ENCODE results near the gene UNC5B. TPM values are rescaled to one million over a fixed set of nuclear protein-coding genes. Genes with fewer than 3 reads are reported as not detected.
"Not testable (repeated sequence)": the region's sequence is repeated elsewhere in the genome, so short reads cannot be mapped to it uniquely, and the experiment has no call there.

Gene UNC5B
- total RNA-seq, 2 experiments from 2014 or later = 0.07 TPM

DNA sequence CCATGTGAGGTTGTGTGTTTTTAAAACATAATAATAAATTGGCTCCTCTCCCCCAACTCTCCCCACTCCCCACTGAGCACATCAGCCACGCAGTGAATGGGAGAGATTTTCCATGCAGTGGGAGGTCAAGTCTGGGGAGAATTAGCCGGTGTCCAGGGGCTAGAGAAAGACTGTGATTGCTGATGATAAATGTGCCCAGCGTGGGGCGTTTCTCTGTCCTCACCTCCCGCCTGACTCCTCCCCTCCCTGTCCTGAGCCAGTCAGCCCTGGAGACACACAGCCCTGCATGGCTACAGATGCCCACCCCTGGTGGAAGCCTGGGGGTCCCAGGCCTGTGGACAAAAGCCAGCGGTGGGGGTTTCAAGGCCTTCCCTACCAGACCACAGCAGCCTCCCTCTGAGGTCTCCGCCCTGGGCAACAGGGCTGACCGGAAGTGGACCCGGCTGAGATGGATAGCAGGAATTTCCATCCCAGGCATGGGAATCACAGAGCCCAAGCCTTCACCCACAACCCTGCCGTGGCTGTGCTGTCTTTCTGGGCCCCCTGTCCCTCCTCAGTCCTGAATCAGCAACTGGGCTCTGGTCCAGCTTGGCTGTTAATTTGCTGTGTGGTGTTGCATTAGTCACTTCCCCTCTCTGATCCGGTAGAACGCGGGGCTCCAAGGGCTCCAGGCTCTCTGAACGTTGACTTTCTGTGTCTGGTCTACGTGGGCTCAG, 59.8 kb downstream of the UNC5B start:
- no peak for ATAC-seq
- Mint-ChIP-seq H3K27me3 (peaks cover 1% of the 10 kb centered on the region), H3K36me3 (ENCODE audit: low read depth) (no peaks in the 10 kb centered on the region), H3K4me3 (no peak overlapping the region), H3K4me1 (ENCODE audit: low read depth) (no peaks in the 10 kb centered on the region), H3K9me3 (no peaks in the 10 kb centered on the region), H3K27ac (no peak overlapping the region)
- DNase-seq = no peak
- POLR2A ChIA-PET = no interaction called here
- TF ChIP-seq, protein P1, sequence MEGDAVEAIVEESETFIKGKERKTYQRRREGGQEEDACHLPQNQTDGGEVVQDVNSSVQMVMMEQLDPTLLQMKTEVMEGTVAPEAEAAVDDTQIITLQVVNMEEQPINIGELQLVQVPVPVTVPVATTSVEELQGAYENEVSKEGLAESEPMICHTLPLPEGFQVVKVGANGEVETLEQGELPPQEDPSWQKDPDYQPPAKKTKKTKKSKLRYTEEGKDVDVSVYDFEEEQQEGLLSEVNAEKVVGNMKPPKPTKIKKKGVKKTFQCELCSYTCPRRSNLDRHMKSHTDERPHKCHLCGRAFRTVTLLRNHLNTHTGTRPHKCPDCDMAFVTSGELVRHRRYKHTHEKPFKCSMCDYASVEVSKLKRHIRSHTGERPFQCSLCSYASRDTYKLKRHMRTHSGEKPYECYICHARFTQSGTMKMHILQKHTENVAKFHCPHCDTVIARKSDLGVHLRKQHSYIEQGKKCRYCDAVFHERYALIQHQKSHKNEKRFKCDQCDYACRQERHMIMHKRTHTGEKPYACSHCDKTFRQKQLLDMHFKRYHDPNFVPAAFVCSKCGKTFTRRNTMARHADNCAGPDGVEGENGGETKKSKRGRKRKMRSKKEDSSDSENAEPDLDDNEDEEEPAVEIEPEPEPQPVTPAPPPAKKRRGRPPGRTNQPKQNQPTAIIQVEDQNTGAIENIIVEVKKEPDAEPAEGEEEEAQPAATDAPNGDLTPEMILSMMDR (IDR thresholded peaks at IDR 0.05) = no peak
- CTCF ChIA-PET = interaction anchor here (1.2 to 2.9 kb wide), 4 partner anchors 12 to 128 kb away, joined by 3 to 22 read pairs (median 8); no protein-coding TSS in a partner anchor
- intact Hi-C loops (cut with micrococcal nuclease) = no loop called here

DNA sequence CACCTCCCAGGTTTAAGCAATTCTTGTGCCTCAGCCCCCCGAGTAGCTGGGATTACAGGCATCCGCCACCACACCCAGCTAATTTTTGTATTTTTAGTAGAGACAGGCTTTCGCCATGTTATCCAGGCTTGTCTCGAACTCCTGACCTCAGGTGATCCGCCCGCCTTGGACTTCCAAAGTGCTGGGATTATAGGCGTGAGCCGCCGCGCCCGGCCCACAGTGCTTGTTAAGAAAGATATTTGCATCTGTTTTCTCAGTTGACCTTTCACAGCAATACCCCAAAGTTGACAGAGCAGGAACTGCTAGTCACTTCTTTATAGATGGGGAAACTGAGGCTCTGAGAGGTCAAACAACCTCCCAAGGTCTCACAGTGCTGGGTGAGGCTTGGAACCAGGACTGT, 60.6 kb downstream of the UNC5B start:
- H3K9me3 Mint-ChIP-seq; H3K27ac Mint-ChIP-seq; H3K36me3 Mint-ChIP-seq (ENCODE audit: low read depth); DNase-seq; H3K27me3 Mint-ChIP-seq; H3K4me3 Mint-ChIP-seq; POLR2A ChIA-PET; H3K4me1 Mint-ChIP-seq (ENCODE audit: low read depth); intact Hi-C loops (cut with micrococcal nuclease); ATAC-seq: not testable (repeated sequence)
- CTCF ChIA-PET = interaction anchor here (1.2 to 1.6 kb wide), 2 partner anchors 12 to 127 kb away, joined by 3 to 4 read pairs; no protein-coding TSS in a partner anchor

DNA sequence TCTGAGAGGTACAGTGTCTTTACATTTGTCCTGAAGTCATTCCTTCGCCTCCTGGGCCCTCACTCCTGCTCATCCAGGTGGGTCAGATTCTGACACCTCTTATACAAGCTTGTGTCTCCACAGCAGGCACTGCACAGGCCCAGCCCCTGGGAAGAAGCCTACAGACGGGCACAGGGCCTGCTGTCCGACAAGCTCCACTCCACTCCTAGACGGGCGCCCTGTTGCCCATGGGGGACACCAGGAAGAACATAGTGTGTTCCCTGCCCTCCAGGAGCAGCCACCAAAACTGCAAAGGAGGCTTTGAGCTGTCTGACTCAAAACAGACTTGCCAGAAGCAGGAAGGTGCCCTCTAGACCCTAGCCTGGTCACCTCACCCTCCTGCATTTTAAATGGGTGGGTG, 61.1 kb downstream of the UNC5B start:
- H3K27me3 Mint-ChIP-seq = peaks cover 1% of the 10 kb centered on the region
- H3K4me3 Mint-ChIP-seq = no peak overlapping the region
- intact Hi-C loops (cut with micrococcal nuclease) = no loop called here
- ATAC-seq (no peak), DNase-seq (no peak)
- CTCF ChIA-PET = interaction anchor here (0.6 to 1.6 kb wide), 3 partner anchors 11 to 1872 kb away, joined by 3 to 4 read pairs (median 3); no protein-coding TSS in a partner anchor
- no peaks in the 10 kb centered on the region for H3K9me3 Mint-ChIP-seq
- TF ChIP-seq, protein P1 (IDR thresholded peaks at IDR 0.05) = no peak
- POLR2A ChIA-PET = interaction anchor here (0.6 kb wide), 1 partner anchor 162 kb away, joined by 3 read pairs; no protein-coding TSS in a partner anchor
- no peak overlapping the region for H3K27ac Mint-ChIP-seq
- no peaks in the 10 kb centered on the region for H3K36me3 Mint-ChIP-seq (ENCODE audit: low read depth)
- H3K4me1 Mint-ChIP-seq (ENCODE audit: low read depth) = no peaks in the 10 kb centered on the region

DNA sequence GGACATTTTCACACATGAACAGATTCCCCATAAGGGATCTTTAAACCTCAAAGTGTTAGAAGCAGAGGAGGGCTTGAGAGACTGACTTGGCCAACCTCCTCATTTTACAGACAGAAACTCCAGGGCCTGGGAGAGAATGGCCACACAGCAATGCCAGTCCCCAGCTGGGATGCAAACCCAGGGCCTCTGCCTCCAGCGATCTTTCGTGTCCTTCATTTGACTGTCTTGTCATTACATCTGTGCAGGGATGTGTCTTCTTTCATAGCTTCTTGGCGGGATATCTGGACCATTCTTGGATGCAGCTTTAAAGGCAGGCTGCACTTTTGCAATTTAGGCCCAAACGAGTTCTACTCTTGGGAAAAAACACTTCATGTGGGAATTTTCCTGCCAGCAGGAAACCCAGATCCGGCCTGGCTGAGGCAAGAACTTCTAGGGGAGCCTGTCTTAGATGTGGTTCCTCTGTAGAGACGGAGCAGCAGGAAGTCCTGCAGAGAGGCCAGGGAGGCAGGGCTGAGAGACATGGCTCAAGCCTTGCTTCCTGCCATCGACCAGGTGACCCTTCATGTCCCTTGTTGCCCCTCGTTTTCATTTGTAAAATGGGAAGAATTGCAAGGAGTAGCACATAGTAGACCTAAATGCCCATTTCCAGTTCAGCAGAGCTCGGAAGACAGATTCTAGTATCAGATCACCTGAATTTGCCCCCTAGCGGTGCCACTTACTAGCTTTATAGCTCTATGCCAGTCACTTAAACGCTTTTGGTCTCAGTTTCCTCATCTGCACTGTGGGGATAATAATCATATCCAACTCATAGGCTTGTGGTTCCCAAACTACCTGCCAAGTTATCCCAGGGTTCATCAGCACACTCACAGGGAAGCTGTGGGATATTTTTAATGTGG, 62.8 kb downstream of the UNC5B start:
- ATAC-seq (no peak), DNase-seq (no peak)
- ChIA-PET CTCF (interaction anchor here (0.6 to 2.5 kb wide), 4 partner anchors 8 to 295 kb away, joined by 3 to 13 read pairs (median 3); no protein-coding TSS in a partner anchor), POLR2A (no interaction called here)
- Mint-ChIP-seq H3K36me3 (ENCODE audit: low read depth) (no peaks in the 10 kb centered on the region), H3K27ac (no peak overlapping the region), H3K4me1 (ENCODE audit: low read depth) (no peaks in the 10 kb centered on the region), H3K27me3 (no peaks in the 10 kb centered on the region), H3K4me3 (no peak overlapping the region), H3K9me3 (no peaks in the 10 kb centered on the region)
- intact Hi-C loops (cut with micrococcal nuclease) = no loop called here
- TF ChIP-seq, protein P1 (IDR thresholded peaks at IDR 0.05) = no peak

DNA sequence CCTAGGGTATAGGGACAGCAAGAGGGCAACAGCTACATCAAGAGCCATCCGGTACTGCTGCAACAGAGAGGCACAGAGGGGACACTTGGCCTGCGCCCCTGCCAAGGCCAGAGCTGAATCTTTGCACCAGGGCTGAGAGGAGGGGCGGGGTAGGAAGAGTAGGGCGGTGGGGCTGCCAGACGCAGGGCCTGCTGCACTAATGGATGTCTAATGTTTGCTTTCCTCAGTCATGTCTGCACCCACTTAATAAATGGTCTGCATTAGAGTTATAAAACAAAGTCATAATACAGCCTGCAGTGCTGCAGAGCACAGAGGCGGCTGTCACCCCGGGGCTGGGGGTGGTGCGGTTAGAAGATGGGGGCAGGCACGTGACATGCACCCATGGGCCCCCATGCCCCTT, 64.5 kb downstream of the UNC5B start:
- H3K27ac Mint-ChIP-seq = no peak overlapping the region
- ATAC-seq (no peak), DNase-seq (no peak)
- ChIA-PET POLR2A (interaction anchor here (0.7 kb wide), 1 partner anchor 1516 kb away, joined by 3 read pairs; no protein-coding TSS in a partner anchor), CTCF (interaction anchor here (2.5 kb wide), 1 partner anchor 8 kb away, joined by 13 read pairs; no protein-coding TSS in a partner anchor)
- H3K4me1 Mint-ChIP-seq (ENCODE audit: low read depth) = no peaks in the 10 kb centered on the region
- no peaks in the 10 kb centered on the region for H3K27me3 Mint-ChIP-seq
- no peak overlapping the region for H3K4me3 Mint-ChIP-seq
- intact Hi-C loops (cut with micrococcal nuclease) = no loop called here
- H3K36me3 Mint-ChIP-seq (ENCODE audit: low read depth) = no peaks in the 10 kb centered on the region
- H3K9me3 Mint-ChIP-seq = no peaks in the 10 kb centered on the region
- TF ChIP-seq, protein P1 (IDR thresholded peaks at IDR 0.05) = no peak
